ENCODE results near the gene EFCAB14.
"Not testable (repeated sequence)": the region's sequence is repeated elsewhere in the genome, so short reads cannot be mapped to it uniquely, and the experiment has no call there.

DNA sequence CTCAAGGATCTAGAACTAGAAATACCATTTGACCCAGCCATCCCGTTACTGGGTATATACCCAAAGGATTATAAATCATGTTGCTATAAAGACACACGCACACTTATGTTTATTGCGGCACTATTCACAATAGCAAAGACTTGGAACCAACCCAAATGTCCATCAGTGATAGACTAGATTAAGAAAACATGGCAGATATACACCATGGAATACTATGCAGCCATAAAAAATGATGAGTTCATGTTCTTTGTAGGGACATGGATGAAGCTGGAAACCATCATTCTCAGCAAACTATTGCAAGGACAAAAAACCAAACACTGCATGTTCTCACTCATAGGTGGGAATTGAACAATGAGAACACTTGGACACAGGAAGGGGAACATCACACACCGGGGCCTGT lies 24.2 kb downstream of the EFCAB14 start:
- TF ChIP-seq POLR2AphosphoS5, EP300 (IDR thresholded peaks at IDR 0.05): not testable (repeated sequence)
